ENCODE results near the gene TSPAN18.

DNA sequence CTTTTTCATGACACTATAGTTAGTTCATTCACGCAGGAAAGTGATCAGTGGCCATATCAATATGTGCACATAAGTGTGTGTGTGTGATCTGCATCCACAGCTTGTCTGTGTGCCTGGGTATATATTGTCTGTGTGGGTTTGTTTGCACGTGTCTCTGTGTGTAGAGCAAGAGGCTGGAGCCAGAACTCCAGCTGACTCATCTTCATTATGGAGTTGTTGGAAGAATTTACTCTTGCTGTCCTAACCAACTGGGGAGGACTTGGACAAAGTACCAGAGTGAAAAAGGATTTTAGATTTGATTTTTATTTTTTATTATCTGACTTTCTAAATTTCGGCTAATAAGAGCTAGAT, 160.0 kb downstream of the TSPAN18 start:
- TF ChIP-seq EZH2 (IDR thresholded peaks at IDR 0.05; ENCODE audit: insufficient read depth, poor library complexity, severe bottlenecking), result no peak
- TF ChIP-seq EZH2phosphoT487 (IDR thresholded peaks at IDR 0.05; ENCODE audit: insufficient read depth, low read depth), result no peak

Data from GM23248 (cell line).